AG04449 (cell line): Measurements from ENCODE around the gene TMEM82.

Source experiments
- CTCF ChIA-PET: fragments of 350-600 bp; formaldehyde crosslinking; extraction: SDS; loops from one replicate; lab custom pipeline; 2021; ENCODE audit warnings: antibody characterized with exemption; lab: Yijun Ruan, JAX
- POLR2A ChIA-PET: fragments of 400-600, 350-600 bp; formaldehyde crosslinking; extraction: SDS; loops from one replicate; lab custom pipeline; 2020; ENCODE audit warnings: antibody characterized with exemption, inconsistent platforms; lab: Yijun Ruan, JAX
- DNase-seq: peaks from one replicate; pipeline ENCODE4 v3.0.0-alpha.2; 2010; ENCODE audit warnings: low read depth, low spot score
- H3K4me3 ChIP-seq: 2 replicates; pipeline ENCODE4 v1.5.1; 2011; ENCODE audit warnings: low read depth, mild to moderate bottlenecking, control low read depth, low read length
- CTCF ChIP-seq: IDR thresholded peaks from one replicate; pipeline ENCODE4 v1.5.1; 2011; ENCODE audit warnings: mild to moderate bottlenecking, moderate library complexity, low read length, control low read depth, inconsistent platforms; ENCODE audit not compliant: insufficient read depth; ENCODE audit errors: missing control alignments

The TMEM82 gene

GRCh38 chr1:15731735-15732685 is 10.3 kb upstream of the TMEM82 start:
- ChIA-PET CTCF (interaction anchor here (0.9 to 1.3 kb wide), 3 partner anchors 10 to 136 kb away, joined by 3 to 4 read pairs (median 4); no protein-coding TSS in a partner anchor), POLR2A (no interaction called here)
- H3K4me3 ChIP-seq, result no peak overlapping the region
- no peak for TF ChIP-seq CTCF
- no peak for DNase-seq

GRCh38 chr1:15732686-15733081 is 9.6 kb upstream of the TMEM82 start:
- CTCF ChIA-PET, result interaction anchor here (0.9 to 1.3 kb wide), 2 partner anchors 11 to 137 kb away, joined by 3 to 4 read pairs; no protein-coding TSS in a partner anchor
- no peak for DNase-seq
- no peak for TF ChIP-seq CTCF
- POLR2A ChIA-PET, result no interaction called here
- no peak overlapping the region for H3K4me3 ChIP-seq

- POLR2A ChIA-PET, result no interaction called here
- CTCF ChIA-PET, result interaction anchor here (1.3 kb wide), 1 partner anchor 11 kb away, joined by 4 read pairs; no protein-coding TSS in a partner anchor
- TF ChIP-seq CTCF, result no peak
- DNase-seq, result no peak
- H3K4me3 ChIP-seq, result no peak overlapping the region
Observed at GRCh38 chr1:15733218-15733725, 9.0 kb upstream of the TMEM82 start.

- no peak for TF ChIP-seq CTCF
- ChIA-PET POLR2A (no interaction called here), CTCF (no interaction called here)
- no peak for DNase-seq
- no peak overlapping the region for H3K4me3 ChIP-seq
Observed at GRCh38 chr1:15733726-15734226, 8.5 kb upstream of the TMEM82 start.

GRCh38 chr1:15734296-15734695 is 8.0 kb upstream of the TMEM82 start:
- no peak for TF ChIP-seq CTCF
- POLR2A ChIA-PET, result no interaction called here
- CTCF ChIA-PET, result no interaction called here
- DNase-seq, result no peak
- no peak overlapping the region for H3K4me3 ChIP-seq

- no peak for TF ChIP-seq CTCF
- DNase-seq, result no peak
- ChIA-PET POLR2A (no interaction called here), CTCF (no interaction called here)
- no peak overlapping the region for H3K4me3 ChIP-seq
Observed at GRCh38 chr1:15734901-15735300, 7.4 kb upstream of the TMEM82 start.
